Measurements from ENCODE around the gene DPAGT1.

DPAGT1 gene

GRCh38 chr11:119051440-119052162, 50.1 kb downstream of the DPAGT1 start:
- no peaks in the 10 kb centered on the region for H3K9me3 ChIP-seq
- H3K36me3 ChIP-seq = peaks cover 71% of the 10 kb centered on the region
- no peaks in the 10 kb centered on the region for H3K27me3 ChIP-seq
- no peak overlapping the region for H3K27ac ChIP-seq
- H3K4me3 ChIP-seq (ENCODE audit: low read depth in 1 of 2, low read length in 1 of 2) = no peak overlapping the region
- peaks cover 9% of the 10 kb centered on the region in 2 experiments for H3K4me1 ChIP-seq (ENCODE audit: control insufficient read depth in 1 of 2, insufficient read depth in 1 of 2, low read depth in 1 of 2, low read length in 1 of 2)
- no peak for TF ChIP-seq CTCF (IDR thresholded peaks at IDR 0.05)

DNA sequence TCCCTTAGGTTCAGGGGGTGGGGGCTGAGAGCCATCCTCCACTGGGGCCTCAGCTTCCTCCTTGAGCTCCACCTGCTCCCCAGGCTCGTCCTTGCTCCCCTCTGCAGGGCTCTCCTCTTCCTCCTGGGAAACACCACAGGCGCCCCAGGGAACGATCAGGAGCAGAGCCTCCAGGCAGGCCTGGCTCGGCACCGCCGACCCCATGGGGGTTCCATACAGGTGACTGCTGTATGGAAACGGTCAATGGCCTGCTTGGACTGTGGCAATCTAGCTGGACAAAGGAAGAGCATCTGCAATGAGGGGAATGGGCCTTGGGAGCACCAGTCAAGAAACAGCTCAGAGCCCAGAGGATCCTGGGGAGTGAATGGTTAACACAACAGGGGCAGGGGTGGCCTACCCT, 52.6 kb downstream of the DPAGT1 start:
- no peak overlapping the region for H3K27ac ChIP-seq
- no peaks in the 10 kb centered on the region for H3K27me3 ChIP-seq
- no peak for TF ChIP-seq CTCF (IDR thresholded peaks at IDR 0.05)
- no peaks in the 10 kb centered on the region for H3K9me3 ChIP-seq
- peaks cover 71% of the 10 kb centered on the region for H3K36me3 ChIP-seq
- H3K4me1 ChIP-seq (ENCODE audit: control insufficient read depth in 1 of 2, insufficient read depth in 1 of 2, low read depth in 1 of 2, low read length in 1 of 2) = no peaks in the 10 kb centered on the region
- H3K4me3 ChIP-seq (ENCODE audit: low read depth in 1 of 2, low read length in 1 of 2) = no peak overlapping the region

DNA sequence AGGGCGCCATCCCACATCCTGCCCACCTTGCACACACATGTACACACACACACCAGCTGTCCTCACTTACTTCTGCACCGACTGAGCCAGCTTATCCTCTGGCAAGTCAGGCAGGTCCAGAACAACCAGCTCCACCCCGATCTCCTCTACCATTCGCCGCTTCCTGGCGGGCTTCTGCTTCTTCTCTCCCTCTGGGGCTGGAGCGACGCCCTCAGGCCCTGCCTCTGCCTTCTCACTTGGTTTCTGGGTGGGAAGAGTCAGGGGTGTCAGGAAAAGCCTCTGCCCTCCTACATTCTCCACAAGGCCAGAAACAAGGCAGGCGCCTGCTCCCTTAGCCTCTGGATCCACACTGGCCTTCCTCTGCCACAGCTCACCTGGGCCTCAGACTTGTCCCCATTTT, 53.0 kb downstream of the DPAGT1 start:
- H3K27ac ChIP-seq = no peak overlapping the region
- no peaks in the 10 kb centered on the region for H3K27me3 ChIP-seq
- H3K4me3 ChIP-seq (ENCODE audit: low read depth in 1 of 2, low read length in 1 of 2) = no peak overlapping the region
- H3K36me3 ChIP-seq = peaks cover 68% of the 10 kb centered on the region
- H3K4me1 ChIP-seq (ENCODE audit: control insufficient read depth in 1 of 2, insufficient read depth in 1 of 2, low read depth in 1 of 2, low read length in 1 of 2) = no peaks in the 10 kb centered on the region
- no peak for TF ChIP-seq CTCF (IDR thresholded peaks at IDR 0.05)
- H3K9me3 ChIP-seq = no peaks in the 10 kb centered on the region

- Histone ChIP-seq H3K9me3 (no peaks in the 10 kb centered on the region), H3K27me3 (no peaks in the 10 kb centered on the region), H3K36me3 (peaks cover 58% of the 10 kb centered on the region), H3K27ac (no peak overlapping the region), H3K4me1 (ENCODE audit: control insufficient read depth in 1 of 2, insufficient read depth in 1 of 2, low read depth in 1 of 2, low read length in 1 of 2) (no peaks in the 10 kb centered on the region), H3K4me3 (ENCODE audit: low read depth in 1 of 2, low read length in 1 of 2) (no peak overlapping the region)
- TF ChIP-seq CTCF (IDR thresholded peaks at IDR 0.05) = no peak
Observed at GRCh38 chr11:119047205-119047604, 54.4 kb downstream of the DPAGT1 start.
